ENCODE measurements around the gene CELF2. TPM values are rescaled to one million over a fixed set of nuclear protein-coding genes. Genes with fewer than 3 reads are reported as not detected.

CELF2 gene
- total and polyA plus RNA-seq, 7 donors, result 6.0 to 83.1 (median 48.9) TPM

- H3K4me3 ChIP-seq, result no peak overlapping the region
- peaks cover 0 to 21% (median 0%) of the 10 kb centered on the region in 4 donors for H3K36me3 ChIP-seq
- no peak for TF ChIP-seq EP300 (IDR thresholded peaks at IDR 0.05)
- no peak for TF ChIP-seq CTCF (IDR thresholded peaks at IDR 0.05)
- no peak for TF ChIP-seq POLR2AphosphoS5 (IDR thresholded peaks at IDR 0.05)
- no peak for TF ChIP-seq POLR2A (IDR thresholded peaks at IDR 0.05)
- no peak overlapping the region for H3K27ac ChIP-seq
- H3K27me3 ChIP-seq, result no peaks in the 10 kb centered on the region
- peaks cover 0 to 11% (median 4%) of the 10 kb centered on the region in 4 donors for H3K4me1 ChIP-seq
- DNase-seq, result no peak
- H3K9me3 ChIP-seq, result no peaks in the 10 kb centered on the region
- WGBS, 2 donors, result 80 to 93% methylated on average over 10 of the region's 10 CpGs
- intact Hi-C loops (cut with DNase I), result no loop called here
Observed at GRCh38 chr10:11249152-11249807, 231.6 kb downstream of the CELF2 start.

GRCh38 chr10:11249808-11250195 is 232.1 kb downstream of the CELF2 start:
- Histone ChIP-seq H3K27me3 (no peaks in the 10 kb centered on the region), H3K4me3 (no peak overlapping the region), H3K9me3 (no peaks in the 10 kb centered on the region), H3K36me3 (peaks cover 0 to 21% (median 0%) of the 10 kb centered on the region in 4 donors), H3K27ac (no peak overlapping the region), H3K4me1 (peaks cover 0 to 13% (median 6%) of the 10 kb centered on the region in 4 donors)
- DNase-seq, result no peak
- no peak for TF ChIP-seq POLR2A (IDR thresholded peaks at IDR 0.05)
- WGBS, 2 donors, result 80 to 93% methylated on average over 2 of the region's 2 CpGs
- intact Hi-C loops (cut with DNase I), result no loop called here

- 93% methylated on average over 5 of the region's 5 CpGs for WGBS, 2 donors
- Histone ChIP-seq H3K27me3 (no peaks in the 10 kb centered on the region), H3K4me3 (no peak overlapping the region), H3K9me3 (no peaks in the 10 kb centered on the region), H3K4me1 (peaks cover 0 to 13% (median 6%) of the 10 kb centered on the region in 4 donors), H3K36me3 (peaks cover 0 to 26% (median 1%) of the 10 kb centered on the region in 4 donors), H3K27ac (no peak overlapping the region)
- TF ChIP-seq POLR2AphosphoS5 (IDR thresholded peaks at IDR 0.05), result no peak
- no peak for TF ChIP-seq EP300 (IDR thresholded peaks at IDR 0.05)
- no peak for TF ChIP-seq POLR2A (IDR thresholded peaks at IDR 0.05)
- TF ChIP-seq CTCF (IDR thresholded peaks at IDR 0.05), result no peak
- intact Hi-C loops (cut with DNase I), result no loop called here
- no peak for DNase-seq
Observed at GRCh38 chr10:11250304-11250703, 232.6 kb downstream of the CELF2 start.

- 88 to 91% methylated on average over 7 of the region's 7 CpGs for WGBS, 2 donors
- no peak overlapping the region for H3K27ac ChIP-seq
- TF ChIP-seq POLR2AphosphoS5 (IDR thresholded peaks at IDR 0.05) (no peak), CTCF (IDR thresholded peaks at IDR 0.05) (no peak), EP300 (IDR thresholded peaks at IDR 0.05) (no peak), POLR2A (IDR thresholded peaks at IDR 0.05) (no peak)
- H3K4me1 ChIP-seq, result peaks cover 0 to 13% (median 6%) of the 10 kb centered on the region in 4 donors
- intact Hi-C loops (cut with DNase I), result no loop called here
- H3K4me3 ChIP-seq, result no peak overlapping the region
- H3K27me3 ChIP-seq, result no peaks in the 10 kb centered on the region
- no peak for DNase-seq
- H3K9me3 ChIP-seq, result no peaks in the 10 kb centered on the region
- H3K36me3 ChIP-seq, result peaks cover 0 to 41% (median 7%) of the 10 kb centered on the region in 4 donors
Observed at GRCh38 chr10:11252887-11253286, 235.2 kb downstream of the CELF2 start.

- Histone ChIP-seq H3K27me3 (no peaks in the 10 kb centered on the region), H3K27ac (no peak overlapping the region), H3K9me3 (no peaks in the 10 kb centered on the region), H3K4me3 (no peak overlapping the region), H3K36me3 (peaks cover 0 to 47% (median 12%) of the 10 kb centered on the region in 4 donors), H3K4me1 (peaks cover 0 to 13% (median 6%) of the 10 kb centered on the region in 4 donors)
- DNase-seq, result no peak
- 84 to 94% methylated on average over 10 of the region's 10 CpGs for WGBS, 2 donors
- intact Hi-C loops (cut with DNase I), result no loop called here
- TF ChIP-seq POLR2A (IDR thresholded peaks at IDR 0.05) (no peak), POLR2AphosphoS5 (IDR thresholded peaks at IDR 0.05) (no peak), CTCF (IDR thresholded peaks at IDR 0.05) (no peak), EP300 (IDR thresholded peaks at IDR 0.05) (no peak)
Observed at GRCh38 chr10:11253385-11254002, 235.8 kb downstream of the CELF2 start.

Data from sigmoid colon (tissue), 7 donors.